Cardiac fibroblast (primary cell): ENCODE data around the gene PLA2G2F.
"Not testable (repeated sequence)": the region's sequence is repeated elsewhere in the genome, so short reads cannot be mapped to it uniquely, and the experiment has no call there.

Experiments
- DNase-seq, 2 donors: peaks; one replicate each; pipeline versions ENCODE4 v3.0.0 to v3.0.0-alpha.2; 2010; ENCODE audit warnings: low read depth in 2 of 2
- H3K4me3 ChIP-seq, 2 donors: replicated peaks in 1 of 2; 1 replicate in 1 of 2; 2 replicates in 1 of 2; pipeline ENCODE4 v1.5.1; 2011; ENCODE audit warnings: low read depth in 2 of 2, low read length in 2 of 2, mild to moderate bottlenecking in 2 of 2, moderate library complexity in 1 of 2
- CTCF ChIP-seq: IDR thresholded peaks from one replicate; pipeline ENCODE4 v1.5.1; 2011; ENCODE audit warnings: low read depth, mild to moderate bottlenecking, low read length, inconsistent platforms

PLA2G2F gene

GRCh38 chr1:20123722-20124455, 15.2 kb upstream of the PLA2G2F start:
- DNase-seq = peak in 1 of 2 donors; percentile 31
- no peak overlapping the region for H3K4me3 ChIP-seq
- no peak for TF ChIP-seq CTCF

GRCh38 chr1:20124456-20125057, 14.6 kb upstream of the PLA2G2F start:
- TF ChIP-seq CTCF = no peak
- H3K4me3 ChIP-seq = no peak overlapping the region
- peak; percentile 82 to 88 for DNase-seq

- peak in 1 of 2 donors; percentile 19 for DNase-seq
- TF ChIP-seq CTCF = no peak
- no peak overlapping the region for H3K4me3 ChIP-seq
These were observed 14.0 kb upstream of the PLA2G2F start for GRCh38 chr1:20125100-20125499.

GRCh38 chr1:20126041-20126805, 12.9 kb upstream of the PLA2G2F start:
- TF ChIP-seq CTCF = no peak
- DNase-seq = no peak
- no peak overlapping the region for H3K4me3 ChIP-seq

- no peak for TF ChIP-seq CTCF
- H3K4me3 ChIP-seq = no peak overlapping the region
- DNase-seq = no peak
These were observed 12.2 kb upstream of the PLA2G2F start for GRCh38 chr1:20126806-20127440.

GRCh38 chr1:20130518-20130917, 8.6 kb upstream of the PLA2G2F start:
- H3K4me3 ChIP-seq, DNase-seq: not testable (repeated sequence)

- no peak for DNase-seq
- H3K4me3 ChIP-seq = no peak overlapping the region
- no peak for TF ChIP-seq CTCF
These were observed 4.1 kb upstream of the PLA2G2F start for GRCh38 chr1:20134995-20135394.
